HL-60 (cell line): ENCODE results near the gene C4orf36.

Source experiments
- GABPA ChIP-seq: IDR thresholded peaks from 2 replicates; pipeline ENCODE4 v1.6.1; 2012; ENCODE audit warnings: low read depth
- POLR2AphosphoS5 ChIP-seq: IDR thresholded peaks from 2 replicates; pipeline ENCODE4 v1.6.1; 2012; ENCODE audit warnings: low read depth
- TF ChIP-seq, protein P1 (sequence below): IDR thresholded peaks from one replicate; pipeline ENCODE4 v1.5.1; 2011; ENCODE audit warnings: low read length, control low read depth, inconsistent platforms; ENCODE audit not compliant: insufficient read depth
- TF ChIP-seq, protein P2 (sequence below): IDR thresholded peaks from 2 replicates; pipeline ENCODE4 v1.6.1; 2012; ENCODE audit warnings: low read depth; ENCODE audit not compliant: insufficient replicate concordance

DNA sequence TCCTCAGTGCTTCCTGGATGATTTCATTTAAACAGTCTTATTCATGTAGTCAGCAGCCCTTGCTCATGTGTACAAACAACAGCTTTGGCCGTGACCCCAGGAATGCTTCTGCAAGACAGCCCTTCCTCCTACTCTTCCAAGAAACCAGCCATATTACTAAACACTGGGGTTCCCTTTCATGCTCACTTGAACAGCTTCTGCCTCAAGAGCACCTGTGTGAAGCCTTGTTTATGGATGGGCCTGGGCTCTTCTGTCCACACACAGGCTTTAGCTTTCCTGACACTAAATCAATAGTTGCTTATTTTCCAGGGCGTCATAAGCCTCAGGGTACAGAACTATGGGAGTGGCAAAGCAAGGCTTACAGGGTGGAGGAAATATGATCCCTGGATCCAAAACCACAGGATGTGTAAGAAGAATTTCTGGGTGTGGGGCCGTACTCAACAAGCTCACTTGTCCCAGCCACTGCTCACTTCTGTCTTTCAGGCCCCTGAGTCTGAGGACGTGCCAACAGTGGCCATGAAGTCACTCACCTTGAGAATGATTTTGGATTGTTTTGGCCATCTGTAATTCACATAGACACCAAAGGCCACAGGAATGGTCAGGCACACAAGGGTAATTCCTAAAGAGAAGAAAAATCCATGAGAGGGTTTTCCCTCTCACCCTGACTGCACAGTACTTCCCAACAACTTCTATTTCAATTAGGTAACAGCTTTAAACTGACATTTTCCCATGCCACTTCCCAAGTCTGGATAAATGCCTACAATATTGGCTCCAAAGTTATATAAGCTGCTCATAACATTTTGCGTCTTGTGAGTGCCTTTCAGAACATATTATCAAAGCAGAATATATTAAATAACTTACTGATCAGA, 60.7 kb downstream of the C4orf36 start:
- TF ChIP-seq, protein P1, sequence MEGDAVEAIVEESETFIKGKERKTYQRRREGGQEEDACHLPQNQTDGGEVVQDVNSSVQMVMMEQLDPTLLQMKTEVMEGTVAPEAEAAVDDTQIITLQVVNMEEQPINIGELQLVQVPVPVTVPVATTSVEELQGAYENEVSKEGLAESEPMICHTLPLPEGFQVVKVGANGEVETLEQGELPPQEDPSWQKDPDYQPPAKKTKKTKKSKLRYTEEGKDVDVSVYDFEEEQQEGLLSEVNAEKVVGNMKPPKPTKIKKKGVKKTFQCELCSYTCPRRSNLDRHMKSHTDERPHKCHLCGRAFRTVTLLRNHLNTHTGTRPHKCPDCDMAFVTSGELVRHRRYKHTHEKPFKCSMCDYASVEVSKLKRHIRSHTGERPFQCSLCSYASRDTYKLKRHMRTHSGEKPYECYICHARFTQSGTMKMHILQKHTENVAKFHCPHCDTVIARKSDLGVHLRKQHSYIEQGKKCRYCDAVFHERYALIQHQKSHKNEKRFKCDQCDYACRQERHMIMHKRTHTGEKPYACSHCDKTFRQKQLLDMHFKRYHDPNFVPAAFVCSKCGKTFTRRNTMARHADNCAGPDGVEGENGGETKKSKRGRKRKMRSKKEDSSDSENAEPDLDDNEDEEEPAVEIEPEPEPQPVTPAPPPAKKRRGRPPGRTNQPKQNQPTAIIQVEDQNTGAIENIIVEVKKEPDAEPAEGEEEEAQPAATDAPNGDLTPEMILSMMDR: no peak
- TF ChIP-seq POLR2AphosphoS5 (no peak), GABPA (no peak)
- TF ChIP-seq, protein P2, sequence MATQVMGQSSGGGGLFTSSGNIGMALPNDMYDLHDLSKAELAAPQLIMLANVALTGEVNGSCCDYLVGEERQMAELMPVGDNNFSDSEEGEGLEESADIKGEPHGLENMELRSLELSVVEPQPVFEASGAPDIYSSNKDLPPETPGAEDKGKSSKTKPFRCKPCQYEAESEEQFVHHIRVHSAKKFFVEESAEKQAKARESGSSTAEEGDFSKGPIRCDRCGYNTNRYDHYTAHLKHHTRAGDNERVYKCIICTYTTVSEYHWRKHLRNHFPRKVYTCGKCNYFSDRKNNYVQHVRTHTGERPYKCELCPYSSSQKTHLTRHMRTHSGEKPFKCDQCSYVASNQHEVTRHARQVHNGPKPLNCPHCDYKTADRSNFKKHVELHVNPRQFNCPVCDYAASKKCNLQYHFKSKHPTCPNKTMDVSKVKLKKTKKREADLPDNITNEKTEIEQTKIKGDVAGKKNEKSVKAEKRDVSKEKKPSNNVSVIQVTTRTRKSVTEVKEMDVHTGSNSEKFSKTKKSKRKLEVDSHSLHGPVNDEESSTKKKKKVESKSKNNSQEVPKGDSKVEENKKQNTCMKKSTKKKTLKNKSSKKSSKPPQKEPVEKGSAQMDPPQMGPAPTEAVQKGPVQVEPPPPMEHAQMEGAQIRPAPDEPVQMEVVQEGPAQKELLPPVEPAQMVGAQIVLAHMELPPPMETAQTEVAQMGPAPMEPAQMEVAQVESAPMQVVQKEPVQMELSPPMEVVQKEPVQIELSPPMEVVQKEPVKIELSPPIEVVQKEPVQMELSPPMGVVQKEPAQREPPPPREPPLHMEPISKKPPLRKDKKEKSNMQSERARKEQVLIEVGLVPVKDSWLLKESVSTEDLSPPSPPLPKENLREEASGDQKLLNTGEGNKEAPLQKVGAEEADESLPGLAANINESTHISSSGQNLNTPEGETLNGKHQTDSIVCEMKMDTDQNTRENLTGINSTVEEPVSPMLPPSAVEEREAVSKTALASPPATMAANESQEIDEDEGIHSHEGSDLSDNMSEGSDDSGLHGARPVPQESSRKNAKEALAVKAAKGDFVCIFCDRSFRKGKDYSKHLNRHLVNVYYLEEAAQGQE: no peak
